Adrenal gland (tissue), 12 donors: ENCODE data around the gene KIAA2012. TPM values are rescaled to one million over a fixed set of nuclear protein-coding genes. Genes with fewer than 3 reads are reported as not detected.

Experiments used
- DNase-seq, 7 donors: peaks; one replicate each; pipeline ENCODE4 v3.0.0-alpha.2; 2019 to 2020
- H3K27ac ChIP-seq, 5 donors: fragments of 200-600 bp; sonication (generic) in 4 of 5; 1 replicate in 3 of 5; 2 replicates in 2 of 5; pipeline versions ENCODE4 v1.5.1 to v1.8.0; 2016 to 2020; ENCODE audit warnings: mild to moderate bottlenecking in 1 of 5
- H3K27me3 ChIP-seq: fragments of 200-600 bp; 2 replicates; pipeline ENCODE4 v1.8.0; 2021
- H3K36me3 ChIP-seq, 2 donors: fragments of 200-600 bp; replicated peaks in 1 of 2; 1 replicate in 1 of 2; 2 replicates in 1 of 2; pipeline versions ENCODE4 v1.5.1 to v1.8.0; 2018 to 2022
- H3K4me1 ChIP-seq, 2 donors: fragments of 200-600 bp; replicated peaks in 1 of 2; 1 replicate in 1 of 2; 2 replicates in 1 of 2; pipeline versions ENCODE4 v1.5.1 to v1.8.0; 2018 to 2021
- H3K4me3 ChIP-seq, 4 donors: fragments of 200-600 bp; sonication (generic) in 3 of 4; one replicate each; pipeline ENCODE4 v1.5.1; 2016 to 2018
- H3K9me3 ChIP-seq, 3 donors: fragments of 200-600 bp; sonication (generic) in 1 of 3; replicated peaks in 1 of 3; 1 replicate in 2 of 3; 2 replicates in 1 of 3; pipeline versions ENCODE4 v1.5.1 to v1.8.0; 2016 to 2021
- POLR2A ChIP-seq, 2 donors: fragments of 450-650 bp; IDR thresholded peaks; one replicate each; pipeline ENCODE4 v1.6.1; 2017; ENCODE audit warnings: antibody characterized with exemption in 2 of 2, mild to moderate bottlenecking in 2 of 2, moderate library complexity in 1 of 2
- WGBS, 4 donors: extraction: QIAGEN DNeasy Blood & Tissue Kit in 2 of 4; methylation state at CpG; one replicate each; pipeline versions ENCODE4 v1.1.5 to v1.1.7; 2013 to 2017; 5-methylcytosine and 5-hydroxymethylcytosine counted together
- intact Hi-C, 2 donors: fragments of 100-400 bp; cut with DNase I; formaldehyde crosslinking; loops; one replicate each; pipeline versions ENCODE4 v1.14.1 to v1.15.0; 2022 to 2023
- polyA plus RNA-seq, 3 donors: library from polyadenylated mRNA; stranded (reverse); fragments of 200-250 nt in 2 of 3; fragments of 350-450 nt in 1 of 3; fragmentation: Illumina TruSeq in 1 of 3; extraction: RNeasy Lipid Tissue Mini Kit (QIAGEN cat#74804) in 1 of 3; gene quantifications; one replicate each; pipeline ENCODE4 v1.2.3, GENCODE V29; 2013 to 2014
- total RNA-seq, 9 donors: library from RNA; depleted of rRNA in 4 of 9; stranded (reverse); fragments of >200 nt in 4 of 9; fragments of 120-200 nt in 1 of 9; fragmentation: NEBNext Ultra II Directional in 1 of 9; extraction: Animal tissue kit (Norgen Biotek cat#: 25700) in 1 of 9; gene quantifications; one replicate each; pipeline versions ENCODE4 v1.1.0 to v1.2.4, GENCODE V29; 2013 to 2023
- TF ChIP-seq, protein P1 (sequence below), 6 experiments: fragments of 450-650 bp in 4 of 6; fragments of 200-600 bp in 2 of 6; sonication (generic) in 1 of 6; IDR thresholded peaks; 1 replicate in 5 of 6; 2 replicates in 1 of 6; pipeline versions ENCODE4 v1.5.1 to v1.8.0; 2016 to 2021; ENCODE audit warnings: antibody characterized with exemption in 6 of 6, mild to moderate bottlenecking in 2 of 6, moderate library complexity in 1 of 6
- donor health status: healthy with polysubstance abuse.
- donor health status: Bipolar disorder and iron deficiency.
- donor health status: DM: yes; HTN: yes; CAD: no.
- donor health status: DM: no; HTN: no; CAD: no.
- donor health status: DM: no; HTN: no; CAD: no.
- donor health status: DM: yes; HTN: yes; CAD: no.

KIAA2012 gene
- total and polyA plus RNA-seq, 12 donors, result 0.09 to 0.16 (median 0.11) TPM; not detected in 9

DNA sequence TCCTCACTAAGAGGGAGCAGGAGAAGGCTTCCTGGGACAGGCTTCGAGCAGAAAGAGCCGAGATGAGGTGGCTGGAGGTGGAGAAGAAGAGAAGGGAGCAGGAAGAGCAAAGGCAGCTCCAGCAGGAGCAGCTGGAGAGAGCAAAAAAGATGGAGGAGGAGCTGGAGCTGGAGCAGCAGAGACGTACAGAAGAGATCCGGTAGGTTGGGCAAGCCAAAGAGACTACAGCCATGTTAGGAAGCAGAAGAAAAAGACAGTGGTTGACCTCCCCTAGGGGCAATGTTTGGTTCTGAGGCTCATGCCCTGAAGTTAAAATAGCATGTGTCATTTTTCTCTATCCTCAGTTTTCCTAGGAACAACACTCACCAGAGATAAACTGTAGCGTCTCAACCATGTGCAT is 120.2 kb downstream of the KIAA2012 start:
- Histone ChIP-seq H3K4me3 (no peak overlapping the region), H3K4me1 (no peaks in the 10 kb centered on the region), H3K27me3 (no peaks in the 10 kb centered on the region), H3K27ac (no peak overlapping the region), H3K36me3 (no peaks in the 10 kb centered on the region), H3K9me3 (no peaks in the 10 kb centered on the region)
- intact Hi-C loops, result no loop called here
- no peak for DNase-seq
- 85 to 93% (median 89%) methylated on average over 5 of the region's 5 CpGs for WGBS, 4 donors
- TF ChIP-seq POLR2A (IDR thresholded peaks at IDR 0.05), result no peak
- TF ChIP-seq, protein P1, sequence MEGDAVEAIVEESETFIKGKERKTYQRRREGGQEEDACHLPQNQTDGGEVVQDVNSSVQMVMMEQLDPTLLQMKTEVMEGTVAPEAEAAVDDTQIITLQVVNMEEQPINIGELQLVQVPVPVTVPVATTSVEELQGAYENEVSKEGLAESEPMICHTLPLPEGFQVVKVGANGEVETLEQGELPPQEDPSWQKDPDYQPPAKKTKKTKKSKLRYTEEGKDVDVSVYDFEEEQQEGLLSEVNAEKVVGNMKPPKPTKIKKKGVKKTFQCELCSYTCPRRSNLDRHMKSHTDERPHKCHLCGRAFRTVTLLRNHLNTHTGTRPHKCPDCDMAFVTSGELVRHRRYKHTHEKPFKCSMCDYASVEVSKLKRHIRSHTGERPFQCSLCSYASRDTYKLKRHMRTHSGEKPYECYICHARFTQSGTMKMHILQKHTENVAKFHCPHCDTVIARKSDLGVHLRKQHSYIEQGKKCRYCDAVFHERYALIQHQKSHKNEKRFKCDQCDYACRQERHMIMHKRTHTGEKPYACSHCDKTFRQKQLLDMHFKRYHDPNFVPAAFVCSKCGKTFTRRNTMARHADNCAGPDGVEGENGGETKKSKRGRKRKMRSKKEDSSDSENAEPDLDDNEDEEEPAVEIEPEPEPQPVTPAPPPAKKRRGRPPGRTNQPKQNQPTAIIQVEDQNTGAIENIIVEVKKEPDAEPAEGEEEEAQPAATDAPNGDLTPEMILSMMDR (IDR thresholded peaks at IDR 0.05), result no peak

DNA sequence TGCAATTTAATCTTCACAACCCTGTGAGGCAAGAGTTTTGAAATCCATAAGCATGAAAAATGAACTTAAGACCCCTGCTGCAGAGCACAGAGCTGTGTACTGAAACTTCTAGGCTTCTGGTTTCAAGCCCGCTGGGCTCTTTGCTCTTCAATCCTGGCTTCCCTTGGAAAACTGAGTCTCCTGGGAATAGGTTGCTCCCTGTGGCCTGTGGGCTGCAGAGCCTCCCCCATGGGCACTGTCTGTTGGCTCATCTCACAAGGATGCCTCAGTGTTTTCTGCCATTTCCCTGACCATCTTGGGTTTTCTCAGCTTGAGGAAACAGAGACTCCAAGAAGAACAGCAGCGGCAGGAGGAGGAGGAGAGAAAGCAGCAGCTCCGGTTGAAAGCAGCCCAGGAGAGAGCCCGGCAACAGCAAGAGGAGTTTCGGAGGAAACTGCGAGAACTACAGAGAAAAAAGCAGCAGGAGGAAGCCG is 120.9 kb downstream of the KIAA2012 start:
- TF ChIP-seq, protein P1 (IDR thresholded peaks at IDR 0.05), result no peak
- TF ChIP-seq POLR2A (IDR thresholded peaks at IDR 0.05), result no peak
- Histone ChIP-seq H3K27ac (no peak overlapping the region), H3K4me3 (no peak overlapping the region), H3K27me3 (no peaks in the 10 kb centered on the region), H3K9me3 (no peaks in the 10 kb centered on the region), H3K36me3 (no peaks in the 10 kb centered on the region), H3K4me1 (no peaks in the 10 kb centered on the region)
- intact Hi-C loops, result no loop called here
- 81 to 91% (median 86%) methylated on average over 7 of the region's 7 CpGs for WGBS, 4 donors
- DNase-seq, result no peak

DNA sequence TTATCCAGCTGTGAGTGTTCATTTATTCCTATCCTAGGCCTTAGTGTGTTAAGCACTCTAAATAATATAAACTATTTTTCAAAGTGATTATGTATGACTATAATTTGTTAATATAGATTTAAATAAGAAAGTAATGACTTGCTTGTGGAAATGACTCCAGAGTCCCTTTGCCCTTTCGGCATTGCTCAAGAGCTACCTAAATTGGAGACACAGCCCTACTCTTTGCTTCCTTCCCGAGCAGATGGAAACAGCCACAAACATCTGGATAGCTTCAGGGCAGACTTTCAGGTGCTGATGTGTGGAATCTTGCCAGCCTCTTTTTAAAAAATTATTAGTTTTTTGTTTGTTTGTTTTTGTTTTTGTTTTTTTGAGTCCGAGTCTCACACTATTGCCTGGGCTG is 121.4 kb downstream of the KIAA2012 start:
- H3K27me3 ChIP-seq, result no peaks in the 10 kb centered on the region

DNA sequence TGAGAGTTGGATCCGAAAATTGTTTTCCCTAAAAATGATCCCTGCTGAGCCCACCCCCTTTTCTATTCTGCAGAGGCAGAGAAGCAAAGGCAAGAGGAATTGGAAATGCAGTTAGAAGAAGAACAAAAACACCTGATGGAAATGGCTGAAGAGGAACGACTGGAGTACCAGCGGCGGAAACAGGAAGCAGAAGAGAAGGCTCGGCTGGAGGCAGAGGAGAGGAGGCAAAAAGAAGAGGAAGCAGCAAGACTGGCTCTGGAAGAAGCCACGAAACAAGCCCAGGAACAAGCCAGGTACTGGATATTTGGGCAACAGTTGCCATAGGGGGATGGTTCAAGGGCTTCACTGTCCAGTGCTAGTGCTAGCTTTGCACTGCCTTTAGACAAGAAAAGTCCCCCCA is 123.7 kb downstream of the KIAA2012 start:
- no peaks in the 10 kb centered on the region for H3K36me3 ChIP-seq
- WGBS, 4 donors, result 62 to 71% (median 67%) methylated on average over 6 of the region's 6 CpGs
- intact Hi-C loops, result no loop called here

More for the DNA sequence above, 121.4 kb downstream of the KIAA2012 start:
- Histone ChIP-seq H3K4me1 (no peaks in the 10 kb centered on the region), H3K27ac (no peak overlapping the region), H3K36me3 (no peaks in the 10 kb centered on the region), H3K4me3 (no peak overlapping the region), H3K9me3 (no peaks in the 10 kb centered on the region)
- TF ChIP-seq, protein P1 (IDR thresholded peaks at IDR 0.05), result no peak
- no peak for TF ChIP-seq POLR2A (IDR thresholded peaks at IDR 0.05)
- 76 to 94% (median 81%) methylated on average over 3 of the region's 3 CpGs for WGBS, 4 donors
- intact Hi-C loops, result no loop called here
- DNase-seq, result no peak

More for the DNA sequence above, 123.7 kb downstream of the KIAA2012 start:
- no peaks in the 10 kb centered on the region for H3K9me3 ChIP-seq
- DNase-seq, result no peak
- no peak for TF ChIP-seq POLR2A (IDR thresholded peaks at IDR 0.05)
- TF ChIP-seq, protein P1 (IDR thresholded peaks at IDR 0.05), result no peak
- H3K4me3 ChIP-seq, result no peak overlapping the region
- H3K4me1 ChIP-seq, result no peaks in the 10 kb centered on the region
- no peak overlapping the region for H3K27ac ChIP-seq
- H3K27me3 ChIP-seq, result no peaks in the 10 kb centered on the region
